GM18873 (cell line): ENCODE results near the gene CCDC188.

Experiments used
- ATAC-seq: cut with Tn5 transposase; IDR thresholded peaks from one replicate; pipeline ENCODE4 v1.9.1; 2021; ENCODE audit warnings: mild to moderate bottlenecking, moderate library complexity, moderate number of reproducible peaks; ENCODE audit not compliant: unreplicated experiment, low FRiP score

CCDC188 gene

GRCh38 chr22:20152464-20152890, 1.6 kb upstream of the CCDC188 start:
- ATAC-seq = no peak

- ATAC-seq = no peak
These were observed 377 bp upstream of the CCDC188 start for GRCh38 chr22:20151276-20151588.

- ATAC-seq = no peak
These were observed 1.3 kb downstream of the CCDC188 start for GRCh38 chr22:20149257-20150250.

- ATAC-seq = no peak
These were observed 2.4 kb downstream of the CCDC188 start for GRCh38 chr22:20148414-20148813.

- no peak for ATAC-seq
These were observed 3.4 kb downstream of the CCDC188 start for GRCh38 chr22:20147237-20147988.

- ATAC-seq = no peak
These were observed 4.1 kb downstream of the CCDC188 start for GRCh38 chr22:20146777-20147176.

- no peak for ATAC-seq
These were observed 5.0 kb downstream of the CCDC188 start for GRCh38 chr22:20145832-20146223.

GRCh38 chr22:20145206-20145831, 5.5 kb downstream of the CCDC188 start:
- ATAC-seq = no peak

- ATAC-seq = no peak
These were observed 6.8 kb downstream of the CCDC188 start for GRCh38 chr22:20143883-20144665.

GRCh38 chr22:20142711-20143621, 7.9 kb downstream of the CCDC188 start:
- ATAC-seq = no peak

- no peak for ATAC-seq
These were observed 9.4 kb downstream of the CCDC188 start for GRCh38 chr22:20141186-20142077.

- no peak for ATAC-seq
These were observed 10.3 kb downstream of the CCDC188 start for GRCh38 chr22:20140521-20140964.

- no peak for ATAC-seq
These were observed 10.8 kb downstream of the CCDC188 start for GRCh38 chr22:20140107-20140445.

GRCh38 chr22:20139391-20140106, 11.3 kb downstream of the CCDC188 start:
- ATAC-seq = no peak

GRCh38 chr22:20138868-20139267, 12.0 kb downstream of the CCDC188 start:
- ATAC-seq = no peak

GRCh38 chr22:20138417-20138738, 12.5 kb downstream of the CCDC188 start:
- no peak for ATAC-seq

GRCh38 chr22:20137671-20138416, 13.0 kb downstream of the CCDC188 start:
- ATAC-seq = no peak
